SK-N-MC (cell line): ENCODE measurements around the gene LRP8.

ENCODE experiments used
- EZH2 ChIP-seq: fragments of 200-600 bp; sonication (generic); IDR thresholded peaks from one replicate; pipeline ENCODE4 v1.6.1; 2017; ENCODE audit warnings: antibody characterized with exemption
- POLR2AphosphoS5 ChIP-seq: IDR thresholded peaks from 2 replicates; pipeline ENCODE4 v1.6.1; 2012; ENCODE audit warnings: mild to moderate bottlenecking, low read depth, low read length, borderline replicate concordance

GRCh38 chr1:53242381-53242780, 85.5 kb downstream of the LRP8 start:
- no peak for TF ChIP-seq EZH2
- TF ChIP-seq POLR2AphosphoS5 = no peak
